GM18507 (cell line): Measurements from ENCODE around the gene IARS1.

Source experiments
- DNase-seq: peaks from one replicate; pipeline ENCODE4 v3.0.0; 2011; ENCODE audit warnings: low read depth; ENCODE audit not compliant: insufficient read length; ENCODE audit errors: extremely low spot score
- FAIRE-seq: peaks from 2 replicates; lab custom pipeline; 2011; peaks lifted over from hg19 to GRCh38; lab: Jason Lieb, UNC

Gene IARS1

GRCh38 chr9:92293452-92294296 lies at the start of gene IARS1:
Gene IARS1, minus strand, starts transcription at chr9:92293697. Its CDS starts 4,278 bp downstream, at chr9:92289419.
- peak; percentile 92 for DNase-seq
- peak; percentile 99 for FAIRE-seq

GRCh38 chr9:92342825-92343488 lies 49.5 kb upstream of the IARS1 start:
- DNase-seq (no peak), FAIRE-seq (no peak)

- no peak for FAIRE-seq
Observed at GRCh38 chr9:92341578-92341977, 48.1 kb upstream of the IARS1 start.

GRCh38 chr9:92333282-92333634 lies 39.8 kb upstream of the IARS1 start:
- no peak for DNase-seq
- no peak for FAIRE-seq

More at GRCh38 chr9:92341578-92341977, 48.1 kb upstream of the IARS1 start:
- no peak for DNase-seq

GRCh38 chr9:92332577-92333281 lies 39.2 kb upstream of the IARS1 start:
- DNase-seq: no peak
- no peak for FAIRE-seq

- FAIRE-seq: no peak
- no peak for DNase-seq
Observed at GRCh38 chr9:92328225-92328624, 34.7 kb upstream of the IARS1 start.

GRCh38 chr9:92327283-92327850 lies 33.9 kb upstream of the IARS1 start:
- FAIRE-seq (no peak), DNase-seq (no peak)

- FAIRE-seq (no peak), DNase-seq (no peak)
Observed at GRCh38 chr9:92325991-92326500, 32.5 kb upstream of the IARS1 start.

GRCh38 chr9:92325269-92325990 lies 31.9 kb upstream of the IARS1 start, which contains the start of the genes CENPP and NOL8:
Gene CENPP, plus strand, starts transcription at chr9:92325953.
Gene NOL8, minus strand, starts transcription at chr9:92325350. Its CDS starts 1,189 bp downstream, at chr9:92324161.
- FAIRE-seq (peak; percentile 86), DNase-seq (peak; percentile 80)

GRCh38 chr9:92324889-92325268 lies 31.4 kb upstream of the IARS1 start:
- DNase-seq (no peak), FAIRE-seq (no peak)

GRCh38 chr9:92324431-92324830 lies 30.9 kb upstream of the IARS1 start:
- no peak for DNase-seq
- FAIRE-seq: no peak

- FAIRE-seq (no peak), DNase-seq (no peak)
Observed at GRCh38 chr9:92315456-92315855, 22.0 kb upstream of the IARS1 start.

GRCh38 chr9:92313624-92314012 lies 20.1 kb upstream of the IARS1 start:
- FAIRE-seq (no peak), DNase-seq (no peak)

GRCh38 chr9:92312887-92313623 lies 19.6 kb upstream of the IARS1 start:
- DNase-seq (no peak), FAIRE-seq (peak; percentile 12)

GRCh38 chr9:92310562-92310961 lies 17.1 kb upstream of the IARS1 start:
- FAIRE-seq (no peak), DNase-seq (no peak)

- DNase-seq (no peak), FAIRE-seq (peak; percentile 54)
Observed at GRCh38 chr9:92308893-92309292, 15.4 kb upstream of the IARS1 start.

- no peak for FAIRE-seq
- no peak for DNase-seq
Observed at GRCh38 chr9:92300936-92301335, 7.4 kb upstream of the IARS1 start.

- FAIRE-seq (peak; percentile 86), DNase-seq (no peak)
Observed at GRCh38 chr9:92299116-92299515, 5.6 kb upstream of the IARS1 start.
